Activated CD4-positive, alpha-beta T cell treated with anti-CD3 and anti-CD28 coated beads, Interleukin-2, amount 10 ng/mL, durations not matched to agents 24 days and 14 days (primary cell): Measurements from ENCODE around the gene KDM4F. TPM values are rescaled to one million over a fixed set of nuclear protein-coding genes. Genes with fewer than 3 reads are reported as not detected.

Experiments used
- DNase-seq: peaks from one replicate; pipeline ENCODE4 v3.0.0; 2022
- H3K27ac Mint-ChIP-seq: one replicate; pipeline ENCODE4 v1.8.0; 2022; ENCODE audit warnings: mild to moderate bottlenecking, mixed read lengths
- H3K27me3 Mint-ChIP-seq: one replicate; pipeline ENCODE4 v1.8.0; 2022; ENCODE audit warnings: mixed read lengths
- H3K36me3 Mint-ChIP-seq: one replicate; pipeline ENCODE4 v1.8.0; 2022; ENCODE audit warnings: low read depth, mild to moderate bottlenecking, mixed read lengths
- H3K4me1 Mint-ChIP-seq: one replicate; pipeline ENCODE4 v1.8.0; 2021; ENCODE audit warnings: mixed read lengths
- H3K4me3 Mint-ChIP-seq: one replicate; pipeline ENCODE4 v1.8.0; 2022; ENCODE audit warnings: mild to moderate bottlenecking, moderate library complexity, mixed read lengths
- H3K9me3 Mint-ChIP-seq: one replicate; pipeline ENCODE4 v1.8.0; 2021; ENCODE audit warnings: mixed read lengths
- intact Hi-C: fragments of 100-400 bp; cut with micrococcal nuclease; formaldehyde crosslinking; loops from one replicate; pipeline ENCODE4 v1.15.1; 2023
- total RNA-seq: library from RNA; stranded (reverse); gene quantifications from 2 replicates; pipeline ENCODE4 v1.2.3, GENCODE V29; 2022

The KDM4F gene
- total RNA-seq, 1 donor from 2014 or later = not detected

DNA sequence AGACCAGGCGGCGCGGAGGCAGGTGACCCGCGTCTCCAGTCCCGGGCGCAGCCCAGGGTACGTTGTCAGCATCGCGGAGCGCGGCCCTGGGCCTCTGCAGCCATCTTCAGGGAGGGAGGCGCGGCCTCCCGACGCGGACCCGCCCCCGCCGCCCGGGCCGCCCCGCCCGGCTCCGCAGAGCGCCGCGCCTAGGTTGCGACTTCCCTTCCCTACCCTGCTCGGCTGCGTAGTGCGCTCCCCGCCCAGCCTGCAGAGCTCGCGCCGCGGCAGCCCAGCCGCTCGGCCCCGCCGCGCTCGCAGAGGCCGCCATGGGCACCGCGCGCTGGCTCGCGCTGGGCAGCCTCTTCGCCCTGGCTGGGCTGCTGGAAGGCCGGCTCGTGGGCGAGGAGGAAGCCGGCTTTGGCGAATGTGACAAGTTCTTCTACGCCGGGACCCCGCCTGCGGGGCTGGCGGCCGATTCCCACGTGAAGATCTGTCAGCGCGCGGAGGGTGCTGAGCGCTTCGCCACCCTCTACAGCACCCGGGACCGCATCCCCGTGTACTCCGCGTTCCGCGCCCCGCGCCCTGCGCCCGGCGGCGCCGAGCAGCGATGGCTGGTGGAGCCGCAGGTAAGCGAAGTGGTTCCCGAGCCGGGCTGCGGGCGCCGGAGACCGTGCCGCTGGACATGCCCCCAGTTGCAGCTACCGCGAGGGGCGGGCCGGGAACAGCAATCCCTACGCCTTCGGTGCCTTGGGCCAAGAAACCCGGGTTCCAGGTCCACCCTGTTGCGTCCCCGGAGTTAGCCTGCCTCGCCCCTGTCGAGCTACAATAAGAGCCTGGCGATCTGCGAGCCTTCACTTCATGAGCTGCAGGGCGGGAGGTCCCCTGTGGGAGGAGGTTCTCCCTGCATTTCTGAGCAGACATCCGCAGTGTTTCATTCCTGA, 40.7 kb downstream of the KDM4F start, which contains the start of gene ENDOD1:
ENDOD1 (plus strand) TSS at position 227 of the 923 bp plus-strand sequence; CDS start at position 309, 82 bp downstream.
- DNase-seq = peak; percentile 96
- Mint-ChIP-seq H3K9me3 (no peaks in the 10 kb centered on the region), H3K27ac (peak within 1 kb of the TSS; percentile 98), H3K4me3 (peak within 1 kb of the TSS; percentile 91), H3K27me3 (no peaks in the 10 kb centered on the region), H3K4me1 (peaks cover 67% of the 10 kb centered on the region), H3K36me3 (peaks cover 13% of the 10 kb centered on the region)
- intact Hi-C loops = loop anchor here (1.0 to 10.0 kb wide), 5 partner anchors 22 to 701 kb away; partner anchors contain the start of genes CEP57, CWC15 and KDM4D

DNA sequence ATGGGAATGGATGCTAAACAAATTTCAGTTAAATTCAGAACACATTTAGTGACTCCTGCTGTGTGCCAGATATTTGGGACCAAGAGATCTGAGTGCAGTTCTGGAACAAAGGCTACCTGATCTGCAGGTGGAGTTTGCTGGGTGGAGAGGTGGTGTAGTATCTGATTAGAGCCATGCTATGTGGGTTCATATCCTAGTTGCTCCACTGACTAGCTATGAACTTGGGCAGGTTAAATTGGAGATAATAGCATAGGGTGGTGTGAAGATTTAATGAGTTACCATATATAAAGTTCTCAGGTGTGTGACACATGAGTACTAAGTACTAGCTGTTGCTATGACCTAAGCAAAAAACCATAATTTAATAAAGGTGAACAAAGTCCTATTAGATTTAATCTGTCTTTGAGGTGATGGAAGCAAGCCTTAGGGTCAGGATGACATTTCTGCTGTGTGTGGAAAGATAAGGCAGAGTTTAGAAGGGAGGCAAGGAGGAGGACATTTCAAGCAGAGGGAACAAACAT, 42.5 kb downstream of the KDM4F start:
- Mint-ChIP-seq H3K36me3 (peaks cover 15% of the 10 kb centered on the region), H3K4me3 (peak overlapping the region; percentile 89), H3K9me3 (no peaks in the 10 kb centered on the region), H3K27ac (peak overlapping the region; percentile 34), H3K4me1 (peaks cover 64% of the 10 kb centered on the region), H3K27me3 (no peaks in the 10 kb centered on the region)
- no peak for DNase-seq
- intact Hi-C loops = loop anchor here (10.0 kb wide), 1 partner anchor 613 kb away; no protein-coding TSS in a partner anchor

DNA sequence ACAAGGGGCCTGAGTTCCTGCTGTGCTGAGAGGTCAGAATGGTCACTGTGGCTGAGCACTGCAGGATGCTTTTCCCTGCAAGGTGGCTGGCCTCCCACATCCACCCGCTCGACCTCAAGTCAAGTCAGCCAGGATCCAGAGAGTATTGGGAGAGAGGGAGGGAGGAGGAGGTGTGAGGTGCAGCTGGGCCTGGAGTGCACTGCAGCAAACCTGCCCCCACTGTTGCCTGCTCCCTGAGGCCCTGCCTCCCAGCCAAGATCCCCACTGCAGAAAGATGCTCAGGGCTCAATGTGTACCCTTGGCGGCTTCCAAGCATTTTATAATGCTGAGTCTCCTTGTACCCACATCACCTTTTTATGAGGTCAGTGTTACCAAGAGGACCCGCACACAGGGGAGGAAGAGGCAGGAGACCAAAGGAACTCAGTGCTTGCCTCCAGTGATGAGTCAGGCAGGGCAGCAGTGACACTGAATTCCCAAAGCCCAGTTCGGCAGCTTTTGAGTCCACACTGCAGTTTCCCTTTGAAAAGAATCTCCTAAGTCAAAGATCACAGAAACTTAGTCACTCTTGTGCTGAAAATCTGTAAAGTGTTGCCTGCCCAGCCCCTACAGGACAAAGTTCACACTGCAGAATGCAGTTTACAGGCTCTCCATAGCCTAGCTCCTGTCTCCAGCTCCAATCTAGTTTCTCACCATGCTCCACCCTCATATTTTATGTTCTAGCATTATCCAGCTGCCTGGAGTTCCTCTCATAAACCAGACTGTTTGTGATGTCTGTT, 43.5 kb downstream of the KDM4F start:
- H3K4me3 Mint-ChIP-seq = peak overlapping the region; percentile 89
- peaks cover 21% of the 10 kb centered on the region for H3K36me3 Mint-ChIP-seq
- intact Hi-C loops = loop anchor here (1.0 to 10.0 kb wide), 3 partner anchors 8 to 612 kb away; no protein-coding TSS in a partner anchor
- peak; percentile 80 for DNase-seq
- peak overlapping the region; percentile 65 for H3K27ac Mint-ChIP-seq
- no peaks in the 10 kb centered on the region for H3K27me3 Mint-ChIP-seq
- H3K4me1 Mint-ChIP-seq = peaks cover 72% of the 10 kb centered on the region
- no peaks in the 10 kb centered on the region for H3K9me3 Mint-ChIP-seq

DNA sequence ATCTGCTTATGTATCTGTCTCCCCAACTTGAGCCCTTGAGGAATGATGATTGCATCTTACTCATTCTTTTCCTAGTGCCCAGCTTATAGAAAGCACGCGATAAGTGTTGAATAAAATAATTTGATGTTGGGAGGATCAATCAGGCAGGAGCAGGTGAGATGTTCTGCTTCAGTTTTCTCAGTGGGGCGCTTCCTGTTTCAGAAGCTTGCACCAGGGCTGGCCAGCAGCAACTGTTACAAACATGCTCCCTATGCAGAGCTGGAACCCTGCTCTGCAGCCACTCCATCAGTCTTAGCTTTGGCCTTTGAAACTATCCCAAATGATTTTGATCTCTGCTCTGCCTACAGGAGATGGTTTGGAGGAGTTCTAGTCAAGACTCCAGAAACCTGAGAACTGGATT, 44.3 kb downstream of the KDM4F start:
- Mint-ChIP-seq H3K9me3 (no peaks in the 10 kb centered on the region), H3K4me3 (peak overlapping the region; percentile 47), H3K4me1 (peaks cover 68% of the 10 kb centered on the region), H3K36me3 (peaks cover 26% of the 10 kb centered on the region), H3K27ac (peak overlapping the region; percentile 65), H3K27me3 (no peaks in the 10 kb centered on the region)
- no peak for DNase-seq
- intact Hi-C loops = loop anchor here (1.0 to 10.0 kb wide), 3 partner anchors 9 to 611 kb away; no protein-coding TSS in a partner anchor

DNA sequence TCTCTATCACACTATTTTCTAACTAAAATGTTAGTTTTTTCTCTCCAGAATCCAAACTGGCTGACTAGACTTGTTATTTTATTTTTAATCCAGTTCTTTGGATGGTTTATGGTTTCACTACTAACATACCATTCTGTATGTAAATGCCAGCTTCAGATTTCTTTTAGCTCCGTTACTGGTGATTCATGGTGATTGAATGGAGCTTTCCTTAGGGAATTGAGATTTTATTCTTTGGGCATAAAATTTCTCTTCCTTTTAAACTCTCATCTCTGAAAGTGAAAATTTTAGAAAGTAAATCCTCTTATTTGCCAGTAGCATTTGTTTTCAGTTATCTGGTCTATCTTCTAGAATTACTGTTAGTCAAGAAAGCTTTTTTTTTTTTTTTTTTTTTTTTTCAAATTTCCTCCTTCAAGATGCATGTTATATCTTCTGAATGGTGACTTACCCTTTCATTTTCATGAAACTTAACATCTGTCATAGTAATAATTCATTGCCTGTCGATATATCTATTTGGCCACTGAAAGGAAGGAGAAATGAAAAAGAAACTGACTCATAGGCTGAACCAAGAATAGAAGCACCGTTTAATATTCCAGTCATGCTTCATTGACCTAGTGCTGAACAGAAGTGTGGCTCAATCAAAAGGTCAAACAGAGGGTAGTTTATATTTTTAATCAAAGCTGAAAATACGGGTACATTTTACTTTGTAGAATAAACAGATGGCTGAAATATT, 46.8 kb downstream of the KDM4F start:
- Mint-ChIP-seq H3K9me3 (no peaks in the 10 kb centered on the region), H3K36me3 (peaks cover 35% of the 10 kb centered on the region), H3K27me3 (no peaks in the 10 kb centered on the region), H3K4me1 (peaks cover 55% of the 10 kb centered on the region), H3K27ac (peak overlapping the region; percentile 45), H3K4me3 (peak overlapping the region; percentile 45)
- intact Hi-C loops = loop anchor here (10.0 kb wide), 1 partner anchor 609 kb away; no protein-coding TSS in a partner anchor
- no peak for DNase-seq

DNA sequence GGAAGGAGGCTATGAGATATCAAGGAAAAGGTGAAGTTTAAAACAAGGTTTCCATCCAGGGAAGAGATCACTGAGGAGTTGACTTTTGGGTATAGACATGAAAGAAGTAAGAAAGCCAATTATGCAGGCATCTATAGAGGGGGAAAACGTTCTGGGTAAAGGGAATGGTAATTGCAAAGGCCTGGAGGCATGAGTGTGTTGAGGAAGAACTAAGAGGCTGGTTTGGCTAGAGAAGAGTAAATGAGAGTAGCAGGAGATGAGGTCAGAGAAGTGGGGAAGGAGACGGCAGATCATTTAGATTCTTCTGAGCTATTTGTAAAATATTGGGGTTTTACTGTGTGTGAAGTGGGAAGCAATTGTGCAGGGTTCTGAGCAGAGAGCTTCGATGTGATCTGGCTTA, 48.0 kb downstream of the KDM4F start:
- intact Hi-C loops = loop anchor here (10.0 kb wide), 1 partner anchor 608 kb away; no protein-coding TSS in a partner anchor
- peaks cover 45% of the 10 kb centered on the region for H3K4me1 Mint-ChIP-seq
- no peaks in the 10 kb centered on the region for H3K27me3 Mint-ChIP-seq
- H3K27ac Mint-ChIP-seq = peak overlapping the region; percentile 2
- peaks cover 32% of the 10 kb centered on the region for H3K36me3 Mint-ChIP-seq
- no peak overlapping the region for H3K4me3 Mint-ChIP-seq
- DNase-seq = no peak
- no peaks in the 10 kb centered on the region for H3K9me3 Mint-ChIP-seq

DNA sequence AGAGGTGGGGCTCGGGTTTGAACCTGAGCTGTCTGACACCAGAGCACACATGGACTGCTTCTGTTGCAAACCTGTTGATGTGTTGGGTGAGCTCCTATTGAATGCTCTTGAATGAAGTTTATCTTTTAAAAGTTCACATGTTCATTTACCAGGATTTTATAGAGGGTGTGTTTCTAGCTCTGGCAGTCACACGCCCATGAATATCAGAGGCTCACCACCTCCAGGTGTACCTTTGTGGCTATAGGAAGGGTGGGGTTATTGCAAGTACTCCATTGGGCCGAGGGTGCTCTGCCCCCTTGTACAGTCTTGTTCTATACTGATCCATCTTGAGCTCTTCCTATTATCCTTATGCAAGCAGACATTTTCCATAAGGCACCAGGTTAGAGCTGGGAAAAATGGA, 49.6 kb downstream of the KDM4F start:
- no peak overlapping the region for H3K27ac Mint-ChIP-seq
- intact Hi-C loops = loop anchor here (10.0 kb wide), 1 partner anchor 606 kb away; no protein-coding TSS in a partner anchor
- H3K27me3 Mint-ChIP-seq = no peaks in the 10 kb centered on the region
- DNase-seq = no peak
- H3K4me1 Mint-ChIP-seq = peaks cover 35% of the 10 kb centered on the region
- no peaks in the 10 kb centered on the region for H3K9me3 Mint-ChIP-seq
- peaks cover 38% of the 10 kb centered on the region for H3K36me3 Mint-ChIP-seq
- no peak overlapping the region for H3K4me3 Mint-ChIP-seq

DNA sequence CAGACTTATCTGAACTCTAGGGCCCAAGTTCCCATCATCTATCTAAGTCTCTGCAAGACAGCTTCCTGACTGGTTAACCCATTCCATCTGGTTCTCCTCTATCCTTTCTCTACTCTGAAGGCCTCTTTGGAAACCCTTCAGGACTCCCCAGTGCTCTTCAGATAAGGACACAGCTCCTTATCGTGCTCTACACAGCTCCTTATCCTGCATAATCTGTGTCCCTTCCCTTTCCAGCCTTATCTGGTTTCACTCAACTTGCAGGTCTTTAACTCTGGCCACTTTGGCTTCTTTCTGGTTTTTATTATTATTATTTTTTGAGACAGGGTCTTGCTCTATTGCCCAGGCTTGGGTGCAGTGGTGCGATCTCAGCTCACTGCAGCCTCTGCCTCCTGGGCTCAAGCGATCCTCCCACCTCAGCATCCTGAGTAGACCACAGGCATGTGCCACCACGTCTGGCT, 51.0 kb downstream of the KDM4F start:
- no peaks in the 10 kb centered on the region for H3K27me3 Mint-ChIP-seq
- H3K36me3 Mint-ChIP-seq = peaks cover 32% of the 10 kb centered on the region
- DNase-seq = no peak
- H3K4me1 Mint-ChIP-seq = peaks cover 27% of the 10 kb centered on the region
- H3K9me3 Mint-ChIP-seq = no peaks in the 10 kb centered on the region
- H3K27ac Mint-ChIP-seq = no peak overlapping the region
- intact Hi-C loops = no loop called here
- H3K4me3 Mint-ChIP-seq = no peak overlapping the region

Other genes with a start within 250 kb of the KDM4F start
- 87.6 and 96.2 TPM in 2 replicates for gene CWC15, start 75.9 kb upstream of the KDM4F start, total RNA-seq
- 1.2 TPM in 2 replicates for gene KDM4D, start 75.7 kb upstream of the KDM4F start, total RNA-seq
- not detected in 2 replicates for gene KDM4E, start 24.2 kb upstream of the KDM4F start, total RNA-seq
- 45.9 and 46.0 TPM in 2 replicates for gene SRSF8, start 17.5 kb downstream of the KDM4F start, total RNA-seq
- gene ENDOD1, start 40.4 kb downstream of the KDM4F start, total RNA-seq = 34.1 and 34.3 TPM in 2 replicates
- gene SESN3, start 181.8 kb downstream of the KDM4F start, total RNA-seq = 63.4 and 64.2 TPM in 2 replicates